KMS-11 (cell line): Measurements from ENCODE around the gene SLC12A5.

Experiments used
- H2AFZ ChIP-seq: fragments of 200-600 bp; sonication (generic); 2 replicates; pipeline ENCODE4 v1.6.1; 2016; ENCODE audit warnings: antibody characterized with exemption, mixed run types, low read depth
- H3K27ac ChIP-seq: fragments of 200-600 bp; sonication (generic); 2 replicates; pipeline ENCODE4 v1.6.1; 2016; ENCODE audit warnings: mild to moderate bottlenecking, mixed run types
- H3K27me3 ChIP-seq: fragments of 200-600 bp; sonication (generic); 2 replicates; pipeline ENCODE4 v1.6.1; 2017; ENCODE audit warnings: mild to moderate bottlenecking, low read depth, mixed run types, moderate library complexity; ENCODE audit not compliant: insufficient read depth
- H3K36me3 ChIP-seq: fragments of 200-600 bp; sonication (generic); 2 replicates; pipeline ENCODE4 v1.6.1; 2017; ENCODE audit warnings: mild to moderate bottlenecking, mixed run types; ENCODE audit not compliant: insufficient read depth
- H3K4me1 ChIP-seq: fragments of 200-600 bp; sonication (generic); 2 replicates; pipeline ENCODE4 v1.6.1; 2016; ENCODE audit warnings: mild to moderate bottlenecking, low read depth, mixed run types; ENCODE audit not compliant: poor library complexity, severe bottlenecking
- H3K4me2 ChIP-seq: fragments of 200-600 bp; sonication (generic); 2 replicates; pipeline ENCODE4 v1.7.0; 2016; ENCODE audit warnings: mild to moderate bottlenecking, mixed run types
- H3K4me3 ChIP-seq: fragments of 200-600 bp; sonication (generic); IDR thresholded peaks from 2 replicates; pipeline ENCODE4 v1.6.1; 2017; ENCODE audit warnings: low read depth, low read length, mixed read lengths; ENCODE audit not compliant: insufficient read depth
- H3K79me2 ChIP-seq: fragments of 200-600 bp; sonication (generic); 2 replicates; pipeline ENCODE4 v1.6.1; 2016; ENCODE audit warnings: low read depth, mixed run types; ENCODE audit not compliant: insufficient read depth
- H3K9ac ChIP-seq: fragments of 200-600 bp; sonication (generic); 2 replicates; pipeline ENCODE4 v1.6.1; 2016; ENCODE audit warnings: mild to moderate bottlenecking, mixed run types
- H4K20me1 ChIP-seq: fragments of 200-600 bp; sonication (generic); 2 replicates; pipeline ENCODE4 v1.6.1; 2016; ENCODE audit warnings: mild to moderate bottlenecking, mixed run types; ENCODE audit not compliant: insufficient read depth
- TF ChIP-seq, protein P1 (sequence below): fragments of 200-600 bp; sonication (generic); conservative IDR thresholded peaks from 2 replicates; pipeline ENCODE4 v1.6.1; 2017; ENCODE audit warnings: low read depth, mild to moderate bottlenecking, antibody characterized with exemption, low read length, moderate library complexity, mixed read lengths

SLC12A5 gene

DNA sequence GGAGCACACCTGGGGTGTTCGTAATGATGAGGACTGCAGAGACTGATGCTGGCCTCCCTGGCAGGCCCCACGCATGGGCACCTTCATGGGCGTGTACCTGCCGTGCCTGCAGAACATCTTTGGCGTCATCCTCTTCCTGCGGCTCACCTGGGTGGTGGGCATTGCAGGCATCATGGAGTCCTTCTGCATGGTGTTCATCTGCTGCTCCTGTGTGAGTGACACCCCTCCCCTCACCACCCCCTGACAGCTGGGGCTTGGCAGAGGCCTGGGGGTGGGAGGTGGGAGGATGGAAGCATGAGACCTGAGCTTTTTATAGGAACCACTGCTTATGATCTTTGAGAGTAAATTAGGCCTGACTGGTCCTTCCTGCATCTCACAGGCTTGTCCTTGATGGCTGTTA lies 6.7 kb downstream of the SLC12A5 start:
- no peak overlapping the region for H3K9ac ChIP-seq
- no peak overlapping the region for H3K27ac ChIP-seq
- no peak overlapping the region for H3K4me2 ChIP-seq
- no peak overlapping the region for H2AFZ ChIP-seq
- no peak overlapping the region for H3K4me3 ChIP-seq
- no peaks in the 10 kb centered on the region for H4K20me1 ChIP-seq
- H3K27me3 ChIP-seq = peaks cover 86% of the 10 kb centered on the region
- H3K36me3 ChIP-seq = no peaks in the 10 kb centered on the region
- H3K79me2 ChIP-seq = no peaks in the 10 kb centered on the region
- TF ChIP-seq, protein P1, sequence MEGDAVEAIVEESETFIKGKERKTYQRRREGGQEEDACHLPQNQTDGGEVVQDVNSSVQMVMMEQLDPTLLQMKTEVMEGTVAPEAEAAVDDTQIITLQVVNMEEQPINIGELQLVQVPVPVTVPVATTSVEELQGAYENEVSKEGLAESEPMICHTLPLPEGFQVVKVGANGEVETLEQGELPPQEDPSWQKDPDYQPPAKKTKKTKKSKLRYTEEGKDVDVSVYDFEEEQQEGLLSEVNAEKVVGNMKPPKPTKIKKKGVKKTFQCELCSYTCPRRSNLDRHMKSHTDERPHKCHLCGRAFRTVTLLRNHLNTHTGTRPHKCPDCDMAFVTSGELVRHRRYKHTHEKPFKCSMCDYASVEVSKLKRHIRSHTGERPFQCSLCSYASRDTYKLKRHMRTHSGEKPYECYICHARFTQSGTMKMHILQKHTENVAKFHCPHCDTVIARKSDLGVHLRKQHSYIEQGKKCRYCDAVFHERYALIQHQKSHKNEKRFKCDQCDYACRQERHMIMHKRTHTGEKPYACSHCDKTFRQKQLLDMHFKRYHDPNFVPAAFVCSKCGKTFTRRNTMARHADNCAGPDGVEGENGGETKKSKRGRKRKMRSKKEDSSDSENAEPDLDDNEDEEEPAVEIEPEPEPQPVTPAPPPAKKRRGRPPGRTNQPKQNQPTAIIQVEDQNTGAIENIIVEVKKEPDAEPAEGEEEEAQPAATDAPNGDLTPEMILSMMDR = no peak
- H3K4me1 ChIP-seq = no peaks in the 10 kb centered on the region

DNA sequence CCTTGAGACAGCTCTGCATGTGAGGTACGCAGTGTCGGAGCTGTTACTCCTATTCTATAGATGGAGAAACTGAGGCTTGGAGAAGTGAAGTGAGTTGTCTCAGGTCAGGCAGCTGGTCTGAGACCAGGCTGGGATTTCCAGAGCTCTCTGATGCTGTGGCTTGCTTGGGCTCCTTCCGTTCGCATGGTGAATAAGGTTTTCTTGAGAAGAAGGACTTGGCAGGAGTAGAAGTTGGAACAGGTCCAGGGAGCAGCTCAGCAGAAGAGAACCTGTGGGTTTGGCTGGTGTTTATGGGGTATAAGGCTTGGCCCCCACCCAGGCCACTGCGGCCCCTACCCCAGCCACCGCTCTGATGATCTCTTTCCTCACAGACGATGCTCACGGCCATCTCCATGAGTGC lies 7.4 kb downstream of the SLC12A5 start:
- no peak overlapping the region for H3K4me2 ChIP-seq
- no peak overlapping the region for H3K27ac ChIP-seq

DNA sequence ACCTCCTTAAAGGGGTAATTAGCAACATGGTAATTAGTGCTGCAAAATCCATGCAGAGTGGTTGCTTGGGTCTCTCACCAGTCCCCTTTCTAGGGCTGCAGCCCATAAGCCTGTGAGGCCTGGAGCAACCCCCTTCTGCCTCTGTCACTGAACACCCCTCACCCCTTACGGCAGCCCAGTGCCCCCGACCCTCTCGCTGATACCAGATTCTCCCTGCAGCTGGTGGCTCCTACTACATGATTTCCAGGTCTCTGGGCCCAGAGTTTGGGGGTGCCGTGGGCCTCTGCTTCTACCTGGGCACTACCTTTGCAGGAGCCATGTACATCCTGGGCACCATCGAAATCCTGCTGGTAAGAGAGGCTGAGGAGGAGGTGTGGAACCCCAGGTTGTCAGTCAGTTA lies 8.0 kb downstream of the SLC12A5 start:
- H3K27ac ChIP-seq = no peak overlapping the region
- no peak overlapping the region for H2AFZ ChIP-seq
- H3K4me2 ChIP-seq = no peak overlapping the region
- H3K36me3 ChIP-seq = no peaks in the 10 kb centered on the region
- H3K27me3 ChIP-seq = peaks cover 84% of the 10 kb centered on the region
- TF ChIP-seq, protein P1 = no peak
- no peak overlapping the region for H3K9ac ChIP-seq
- no peak overlapping the region for H3K4me3 ChIP-seq
- H3K79me2 ChIP-seq = no peaks in the 10 kb centered on the region
- H4K20me1 ChIP-seq = no peaks in the 10 kb centered on the region
- no peaks in the 10 kb centered on the region for H3K4me1 ChIP-seq

More for the DNA sequence above, 7.4 kb downstream of the SLC12A5 start:
- no peaks in the 10 kb centered on the region for H3K79me2 ChIP-seq
- TF ChIP-seq, protein P1 = no peak
- no peaks in the 10 kb centered on the region for H3K4me1 ChIP-seq
- H4K20me1 ChIP-seq = no peaks in the 10 kb centered on the region
- H3K4me3 ChIP-seq = no peak overlapping the region
- peaks cover 84% of the 10 kb centered on the region for H3K27me3 ChIP-seq
- no peak overlapping the region for H3K9ac ChIP-seq
- no peaks in the 10 kb centered on the region for H3K36me3 ChIP-seq
- H2AFZ ChIP-seq = no peak overlapping the region

DNA sequence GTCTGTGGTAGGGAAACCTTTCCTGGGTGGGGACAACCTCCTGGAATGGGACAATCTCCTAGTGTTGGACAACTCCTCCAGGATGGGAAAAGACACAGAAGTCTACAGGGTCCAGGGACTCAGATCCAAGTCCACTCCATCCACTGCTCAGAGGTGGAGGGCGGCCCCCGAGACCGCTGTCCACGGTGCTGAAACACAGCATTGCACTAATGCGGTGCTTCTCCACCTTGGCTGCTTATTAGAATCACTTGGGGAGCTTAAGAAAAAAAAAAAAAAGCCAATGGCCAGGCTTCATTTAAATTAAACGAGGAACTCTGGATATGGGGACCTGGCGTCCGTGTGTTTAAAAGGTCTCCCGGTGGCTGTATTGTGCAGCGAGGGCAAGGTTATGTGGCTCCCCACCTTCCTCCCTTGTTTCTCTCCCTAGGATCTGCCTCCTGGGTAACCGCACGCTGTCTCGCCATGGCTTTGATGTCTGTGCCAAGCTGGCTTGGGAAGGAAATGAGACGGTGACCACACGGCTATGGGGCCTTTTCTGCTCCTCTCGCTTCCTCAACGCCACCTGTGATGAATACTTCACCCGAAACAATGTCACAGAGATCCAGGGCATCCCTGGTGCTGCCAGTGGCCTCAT lies 12.0 kb downstream of the SLC12A5 start:
- Histone ChIP-seq H3K4me3 (no peak overlapping the region), H3K4me1 (no peaks in the 10 kb centered on the region), H3K79me2 (no peaks in the 10 kb centered on the region), H4K20me1 (no peaks in the 10 kb centered on the region), H3K4me2 (no peak overlapping the region), H3K27ac (no peak overlapping the region), H3K9ac (no peak overlapping the region), H3K36me3 (no peaks in the 10 kb centered on the region), H3K27me3 (peaks cover 79% of the 10 kb centered on the region), H2AFZ (no peak overlapping the region)
- TF ChIP-seq, protein P1 = no peak
